Measurements from ENCODE around the gene ASAH2. TPM values are rescaled to one million over a fixed set of nuclear protein-coding genes. Genes with fewer than 3 reads are reported as not detected.

The ASAH2 gene
- total RNA-seq, 2 experiments from 2014 or later: 4.1 to 5.0 TPM

DNA sequence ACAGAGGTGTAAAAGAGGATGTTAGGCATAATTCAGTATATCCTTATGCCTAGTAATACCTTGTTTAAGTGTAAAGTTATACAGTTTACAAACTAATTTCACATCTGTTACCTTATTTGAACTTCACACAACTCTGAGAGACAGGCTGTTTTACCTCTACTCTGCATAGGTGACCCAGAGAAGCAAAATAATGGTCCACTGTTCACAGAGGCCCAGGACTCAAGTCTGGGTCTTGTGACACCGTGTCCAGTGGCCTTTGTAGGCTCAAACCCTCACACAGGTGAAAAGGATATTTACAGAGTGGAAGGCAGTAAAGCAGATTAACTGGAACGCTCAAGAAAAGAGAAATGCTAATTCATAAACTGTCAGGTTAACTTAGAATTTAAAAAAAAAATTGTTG, 32.1 kb downstream of the ASAH2 start:
- Mint-ChIP-seq H3K27me3 (ENCODE audit: low read depth) (peaks cover 21% of the 10 kb centered on the region), H3K4me3 (no peak overlapping the region), H3K9me3 (no peaks in the 10 kb centered on the region), H3K4me1 (ENCODE audit: low read depth) (no peaks in the 10 kb centered on the region), H3K36me3 (ENCODE audit: low read depth) (no peaks in the 10 kb centered on the region), H3K27ac (no peak overlapping the region)
- intact Hi-C loops (cut with micrococcal nuclease): no loop called here
- CTCF ChIA-PET: no interaction called here
- no peak for DNase-seq

DNA sequence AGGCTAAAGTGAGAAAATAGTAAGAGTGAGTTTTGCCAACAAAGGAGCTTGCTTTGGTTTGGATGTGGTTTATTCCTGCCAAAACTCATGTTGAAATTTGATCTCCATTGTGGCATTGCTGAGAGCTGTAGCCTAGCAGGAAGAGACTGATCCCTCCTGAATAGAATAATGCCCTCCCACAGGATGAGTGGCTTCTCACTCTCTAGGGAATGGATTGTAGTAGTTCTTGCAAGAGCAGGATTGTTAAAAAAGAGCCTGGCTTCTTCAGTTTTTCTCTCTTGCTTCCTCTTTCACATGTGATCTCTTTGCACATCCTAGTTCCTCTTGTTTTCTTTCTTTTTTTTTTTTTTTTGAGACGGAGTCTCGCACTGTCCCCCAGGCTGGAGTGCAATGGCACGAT, 34.4 kb downstream of the ASAH2 start:
- H3K9me3 Mint-ChIP-seq: no peaks in the 10 kb centered on the region
- H3K36me3 Mint-ChIP-seq (ENCODE audit: low read depth): no peaks in the 10 kb centered on the region
- no peak overlapping the region for H3K4me3 Mint-ChIP-seq
- CTCF ChIA-PET: no interaction called here
- no peak overlapping the region for H3K27ac Mint-ChIP-seq
- DNase-seq: no peak
- intact Hi-C loops (cut with micrococcal nuclease): no loop called here
- H3K4me1 Mint-ChIP-seq (ENCODE audit: low read depth): no peaks in the 10 kb centered on the region
- peaks cover 17% of the 10 kb centered on the region for H3K27me3 Mint-ChIP-seq (ENCODE audit: low read depth)

DNA sequence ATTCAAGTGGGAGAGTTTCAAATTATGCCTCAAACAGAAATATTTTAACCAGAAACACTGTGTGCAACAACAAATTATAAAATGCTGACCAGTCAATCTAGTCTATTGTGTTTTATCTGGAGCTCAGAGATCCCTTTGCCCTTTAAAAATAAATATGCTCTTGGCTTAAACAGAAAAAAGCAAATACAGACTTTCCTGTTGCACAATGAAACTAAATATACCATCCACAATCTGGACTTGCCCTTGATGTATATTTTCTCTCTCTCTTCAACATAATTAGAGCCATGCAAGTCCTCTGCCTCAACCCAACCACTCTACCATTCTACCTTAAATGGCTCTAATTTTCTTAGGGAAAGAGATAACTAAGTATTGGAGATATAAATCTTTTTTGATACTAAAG, 34.9 kb downstream of the ASAH2 start:
- peaks cover 14% of the 10 kb centered on the region for H3K27me3 Mint-ChIP-seq (ENCODE audit: low read depth)
- H3K36me3 Mint-ChIP-seq (ENCODE audit: low read depth): no peaks in the 10 kb centered on the region
- intact Hi-C loops (cut with micrococcal nuclease): no loop called here
- H3K9me3 Mint-ChIP-seq: no peaks in the 10 kb centered on the region
- H3K27ac Mint-ChIP-seq: no peak overlapping the region
- no peak for DNase-seq
- CTCF ChIA-PET: no interaction called here
- no peaks in the 10 kb centered on the region for H3K4me1 Mint-ChIP-seq (ENCODE audit: low read depth)
- H3K4me3 Mint-ChIP-seq: no peak overlapping the region

DNA sequence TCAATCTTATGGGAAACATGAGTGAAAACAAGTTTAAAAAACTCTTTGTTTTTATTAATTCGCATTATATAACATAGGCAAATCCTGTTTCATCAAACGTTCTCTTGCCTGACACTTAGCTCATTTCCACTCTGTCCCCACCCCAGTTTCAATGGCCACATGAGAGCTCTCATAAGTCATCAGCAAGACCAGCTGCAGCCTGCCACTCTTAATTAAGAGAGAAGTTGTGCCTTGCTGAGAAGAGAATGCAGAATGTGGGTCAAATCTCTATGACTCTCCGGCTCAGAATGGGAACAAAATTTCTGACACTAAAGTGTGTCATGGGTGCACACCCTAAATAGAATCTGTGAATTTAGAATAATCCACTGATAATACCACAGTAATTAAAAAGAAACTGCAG, 39.6 kb downstream of the ASAH2 start:
- CTCF ChIA-PET: no interaction called here
- Mint-ChIP-seq H3K27ac (no peak overlapping the region), H3K4me1 (ENCODE audit: low read depth) (no peaks in the 10 kb centered on the region), H3K4me3 (no peak overlapping the region), H3K9me3 (no peaks in the 10 kb centered on the region), H3K27me3 (ENCODE audit: low read depth) (peaks cover 13% of the 10 kb centered on the region), H3K36me3 (ENCODE audit: low read depth) (no peaks in the 10 kb centered on the region)
- intact Hi-C loops (cut with micrococcal nuclease): no loop called here
- DNase-seq: no peak

DNA sequence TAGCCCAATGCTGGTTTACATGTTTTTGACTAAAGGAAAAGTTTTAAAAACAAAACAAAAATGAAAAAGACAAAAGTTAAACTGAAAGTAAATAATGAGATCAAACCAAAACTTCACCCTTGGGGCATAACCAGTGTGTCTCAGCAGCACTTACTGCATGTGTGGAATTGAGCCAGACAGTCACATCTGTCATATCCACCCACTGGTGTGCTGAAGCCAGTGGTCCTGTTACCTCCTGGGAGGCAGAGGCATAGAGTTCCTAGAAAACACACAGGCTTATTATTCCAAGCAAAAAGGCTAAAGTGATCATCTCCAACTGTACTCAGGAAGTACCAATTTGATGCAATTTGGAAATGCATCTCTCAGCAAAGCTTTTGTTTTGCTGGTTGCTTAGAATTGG, 40.4 kb downstream of the ASAH2 start:
- Mint-ChIP-seq H3K36me3 (ENCODE audit: low read depth) (no peaks in the 10 kb centered on the region), H3K27ac (no peak overlapping the region), H3K9me3 (no peaks in the 10 kb centered on the region), H3K4me1 (ENCODE audit: low read depth) (no peaks in the 10 kb centered on the region), H3K27me3 (ENCODE audit: low read depth) (peaks cover 13% of the 10 kb centered on the region), H3K4me3 (no peak overlapping the region)
- intact Hi-C loops (cut with micrococcal nuclease): no loop called here
- CTCF ChIA-PET: interaction anchor here (0.6 to 0.7 kb wide), 2 partner anchors 53 to 411 kb away, joined by 3 read pairs; no protein-coding TSS in a partner anchor
- DNase-seq: no peak

Other genes with a start within 250 kb of the ASAH2 start
- gene WASHC2A, start 183.6 kb downstream of the ASAH2 start, total RNA-seq: 10 to 100 TPM; 16.4 to 17.0 TPM